K562 (cell line): ENCODE data around the gene PLPP1. TPM values are rescaled to one million over a fixed set of nuclear protein-coding genes. Genes with fewer than 3 reads are reported as not detected.

Experiments used
- ATAC-seq: fragments of 200-7000 bp; cut with Tn5 transposase; 3 replicates; pipeline ENCODE4 v1.9.1; 2020; ENCODE audit warnings: moderate library complexity
- BruUV-seq: library from RNA; stranded (reverse); fragments of 400-500 nt; replicated peaks from 2 replicates; lab custom pipeline; 2021; lab: Mats Ljungman, UMichigan
- CTCF ChIA-PET: fragments of 300-600 bp; formaldehyde crosslinking; extraction: SDS; loops from one replicate; lab custom pipeline; 2021; ENCODE audit warnings: low intra/inter-chr PET ratio; lab: Yijun Ruan, JAX
- POLR2A ChIA-PET: fragments of 300-600, 350-650 bp; sonication (Branson Sonifier 250); formaldehyde crosslinking; extraction: SDS; loops from one replicate; lab custom pipeline; 2021; ENCODE audit warnings: antibody characterized with exemption, inconsistent platforms; lab: Yijun Ruan, JAX
- DNase-seq, 4 experiments: peaks; one replicate each; pipeline versions ENCODE4 v3.0.0 to v3.0.0-alpha.2; 2011 to 2018; ENCODE audit warnings: low spot score in 3 of 4, mixed read lengths in 3 of 4; ENCODE audit errors: extremely low read depth in 1 of 4
- FAIRE-seq: peaks from 2 replicates; lab custom pipeline; 2011; peaks lifted over from hg19 to GRCh38; lab: Jason Lieb, UNC
- H2AFZ ChIP-seq: 2 replicates; pipeline ENCODE4 v1.6.0; 2011; ENCODE audit warnings: low read depth, low read length, control low read depth, inconsistent platforms
- H3K27ac ChIP-seq: fragments of 200-600 bp; 3 replicates; pipeline ENCODE4 v1.8.0; 2011; ENCODE audit warnings: low read depth, mild to moderate bottlenecking, control low read depth, inconsistent platforms, low read length, moderate library complexity, mixed read lengths; ENCODE audit errors: extremely low read depth
- H3K27me3 ChIP-seq, 2 experiments: fragments of 300-600 bp in 1 of 2; 2 replicates in 1 of 2; 3 replicates in 1 of 2; pipeline versions ENCODE4 v1.6.0 to v1.8.0; 2011; ENCODE audit warnings: inconsistent platforms in 2 of 2, low read length in 2 of 2, mild to moderate bottlenecking in 1 of 2, mixed read lengths in 1 of 2, moderate library complexity in 1 of 2; ENCODE audit not compliant: control insufficient read depth in 2 of 2, insufficient read depth in 2 of 2
- H3K36me3 ChIP-seq: fragments of 300-600 bp; 3 replicates; pipeline ENCODE4 v1.8.0; 2011; ENCODE audit warnings: mild to moderate bottlenecking, low read length, inconsistent platforms; ENCODE audit not compliant: control insufficient read depth, insufficient read depth
- H3K4me1 ChIP-seq, 2 experiments: fragments of 200-600 bp in 1 of 2; replicated peaks in 1 of 2; 2 replicates in 1 of 2; 3 replicates in 1 of 2; pipeline versions ENCODE4 v1.5.1 to v1.8.0; 2011; ENCODE audit warnings: inconsistent platforms in 2 of 2, low read length in 2 of 2, mild to moderate bottlenecking in 1 of 2, mixed read lengths in 1 of 2, moderate library complexity in 1 of 2; ENCODE audit not compliant: control insufficient read depth in 2 of 2, insufficient read depth in 2 of 2
- H3K4me2 ChIP-seq: 2 replicates; pipeline ENCODE4 v1.6.1; 2011; ENCODE audit warnings: low read length, control low read depth, inconsistent platforms, mixed read lengths; ENCODE audit not compliant: insufficient read depth
- H3K4me3 ChIP-seq: fragments of 200-600 bp; sonication (generic), shearing (Covaris generic); 2 replicates; pipeline ENCODE4 v1.5.1; 2016; ENCODE audit warnings: control low read depth, inconsistent platforms
- H3K79me2 ChIP-seq: fragments of 200-600 bp; 3 replicates; pipeline ENCODE4 v1.8.0; 2011; ENCODE audit warnings: low read length, inconsistent platforms; ENCODE audit not compliant: control insufficient read depth, insufficient read depth
- H3K9ac ChIP-seq, 2 experiments: 2 replicates each; pipeline versions ENCODE4 v1.6.0 to v1.6.1; 2011; ENCODE audit warnings: low read depth in 2 of 2, low read length in 2 of 2, control low read depth in 1 of 2, inconsistent platforms in 1 of 2, mild to moderate bottlenecking in 1 of 2, mixed read lengths in 1 of 2; ENCODE audit not compliant: insufficient read depth in 1 of 2
- H3K9me1 ChIP-seq: one replicate; pipeline ENCODE4 v1.6.0; 2011; ENCODE audit warnings: inconsistent platforms, mild to moderate bottlenecking, low read length, moderate library complexity; ENCODE audit not compliant: control insufficient read depth, insufficient read depth
- H3K9me3 ChIP-seq: replicated peaks from 2 replicates; pipeline ENCODE4 v1.5.1; 2011; ENCODE audit warnings: low read depth, low read length, inconsistent platforms; ENCODE audit not compliant: control insufficient read depth, insufficient read depth
- H4K20me1 ChIP-seq: replicated peaks from 2 replicates; pipeline ENCODE4 v1.6.1; 2011; ENCODE audit warnings: low read length, inconsistent platforms, mixed read lengths; ENCODE audit not compliant: control insufficient read depth, insufficient read depth
- ETS2 ChIP-seq: IDR thresholded peaks from 2 replicates; pipeline ENCODE4 v1.6.1; 2016; ENCODE audit warnings: borderline replicate concordance, missing genetic modification characterization, mild to moderate bottlenecking, moderate library complexity, missing compliant biosample characterization; ENCODE audit not compliant: poor library complexity, severe bottlenecking
- FOSL1 ChIP-seq: fragments of 200-800 bp; sonication (Bioruptor generic); conservative IDR thresholded peaks from 2 replicates; pipeline ENCODE4 v1.6.1; 2016; ENCODE audit warnings: missing genetic modification characterization, missing compliant biosample characterization
- HEY1 ChIP-seq: fragments of 250-450 bp; sonication (Bioruptor Pico); IDR thresholded peaks from 2 replicates; pipeline ENCODE4 v1.5.0; 2020; ENCODE audit warnings: mild to moderate bottlenecking, moderate library complexity, borderline replicate concordance
- HOXB6 ChIP-seq: fragments of 250-450 bp; sonication (Bioruptor Pico); IDR thresholded peaks from 2 replicates; pipeline ENCODE4 v1.5.1; 2022; ENCODE audit warnings: mild to moderate bottlenecking, borderline replicate concordance
- KAT2B ChIP-seq: IDR thresholded peaks from one replicate; pipeline ENCODE4 v1.6.1; 2012; ENCODE audit warnings: low read depth, mild to moderate bottlenecking, control low read depth, inconsistent platforms, low read length, moderate library complexity
- RAD51 ChIP-seq: fragments of 450-650 bp; IDR thresholded peaks from 2 replicates; pipeline ENCODE4 v1.7.1; 2016; ENCODE audit warnings: low read depth, mild to moderate bottlenecking, borderline replicate concordance
- SMAD2 ChIP-seq: fragments of 150-350 bp; IDR thresholded peaks from 2 replicates; pipeline ENCODE4 v1.6.1; 2014; ENCODE audit warnings: low read depth, mild to moderate bottlenecking, low read length
- TAF15 ChIP-seq: fragments of 200-400 bp; formaldehyde crosslinking; IDR thresholded peaks from 2 replicates; pipeline ENCODE4 v1.6.1; 2017; ENCODE audit warnings: mild to moderate bottlenecking, low read depth, low read length, moderate library complexity
- TAL1 ChIP-seq: fragments of 450-650 bp; IDR thresholded peaks from 2 replicates; pipeline ENCODE4 v1.6.1; 2016; ENCODE audit warnings: mild to moderate bottlenecking
- TBP ChIP-seq: optimal IDR thresholded peaks from 2 replicates; pipeline ENCODE3; 2011; ENCODE audit warnings: low read depth, low read length, improper control_type of control experiment
- ZBTB12 ChIP-seq: fragments of 250-450 bp; sonication (Bioruptor Pico); IDR thresholded peaks from 2 replicates; pipeline ENCODE4 v1.4.0; 2020
- ZBTB17 ChIP-seq: fragments of 450-650 bp; formaldehyde crosslinking; IDR thresholded peaks from 2 replicates; pipeline ENCODE4 v1.4.0; 2020; ENCODE audit warnings: mild to moderate bottlenecking
- ZFX ChIP-seq: sonication (generic); formaldehyde crosslinking; IDR thresholded peaks from 2 replicates; pipeline ENCODE4 v1.8.0; 2022; ENCODE audit warnings: mild to moderate bottlenecking, missing genetic modification reagents, moderate library complexity
- ZNF75A ChIP-seq: fragments of 450-650 bp; formaldehyde crosslinking; IDR thresholded peaks from 2 replicates; pipeline ENCODE4 v1.4.0; 2020; ENCODE audit warnings: mild to moderate bottlenecking
- WGBS: fragments of 100-300 bp; shearing (Covaris generic); methylation state at CpG from one replicate; pipeline ENCODE4 v1.1.6; 2016; ENCODE audit warnings: low coverage, mixed read lengths; ENCODE audit not compliant: insufficient coverage; ENCODE audit errors: missing lambda C conversion rate; 5-methylcytosine and 5-hydroxymethylcytosine counted together
- in situ Hi-C: fragments of 300-500 bp; cut with MboI; formaldehyde crosslinking; loops from 4 replicates; pipeline ENCODE4 v1.15.0; 2018; ENCODE audit warnings: inconsistent platforms, mixed read lengths
- intact Hi-C: fragments of 100-400 bp; cut with micrococcal nuclease; formaldehyde crosslinking; loops from 2 replicates; pipeline ENCODE4 v1.14.2; 2022
- polyA plus RNA-seq, 8 experiments: library from polyadenylated mRNA; depleted of rRNA in 4 of 8; stranded (reverse) in 5 of 8; unstranded in 3 of 8; fragments of >200 nt; fragmentation: Nextera tagmentation in 2 of 8; fragmentation: Illumina TruSeq in 1 of 8; extraction: Ambion mirVana in 2 of 8; extraction: Trizol in 1 of 8; gene quantifications; 2 replicates each; pipeline versions ENCODE4 v1.2.1 to v1.2.3, GENCODE V29; 2011 to 2014; ENCODE audit warnings: inconsistent platforms in 1 of 8, missing spikeins in 1 of 8
- total RNA-seq, 7 experiments: library from RNA; depleted of rRNA in 6 of 7; stranded (reverse); fragments of >200 nt in 6 of 7; fragmentation: Illumina TruSeq in 2 of 7; extraction: Trizol in 2 of 7; gene quantifications; 2 replicates each; pipeline versions ENCODE4 v1.2.1 to v1.2.3, GENCODE V29; 2011 to 2021; ENCODE audit warnings: low replicate concordance in 1 of 7
- TF ChIP-seq, protein P1 (sequence below), 2 experiments: fragments of 450-650 bp in 1 of 2; sonication (generic) in 1 of 2; formaldehyde crosslinking; conservative IDR thresholded peaks; 2 replicates each; pipeline versions ENCODE4 v1.4.0 to v1.8.1; 2020 to 2022; ENCODE audit warnings: mild to moderate bottlenecking in 1 of 2, missing genetic modification reagents in 1 of 2
- TF ChIP-seq, protein P2 (sequence below): IDR thresholded peaks from 3 replicates; pipeline ENCODE4 v1.6.1; 2011; ENCODE audit warnings: borderline replicate concordance, mild to moderate bottlenecking; ENCODE audit not compliant: insufficient read length, insufficient read depth

Gene PLPP1
- total and polyA plus RNA-seq, 9 of the 15 experiments (the other 6 are each of a cell fraction or from before 2014, with no cell fraction given) = 0.04 to 0.24 (median 0.04) TPM; not detected in 6

GRCh38 chr5:55572600-55572999 is 37.8 kb upstream of the PLPP1 start:
- Histone ChIP-seq H3K4me1 (no peaks in the 10 kb centered on the region; a peak in 1 of 5 replicates), H4K20me1 (no peaks in the 10 kb centered on the region), H3K9me1 (no peaks in the 10 kb centered on the region), H3K9ac (no peak overlapping the region), H3K4me2 (no peak overlapping the region), H3K4me3 (no peak overlapping the region), H3K36me3 (no peaks in the 10 kb centered on the region), H3K9me3 (no peaks in the 10 kb centered on the region), H3K27me3 (peaks cover 9 to 13% of the 10 kb centered on the region in 2 experiments; a peak in 3 of 5 replicates), H3K27ac (no peak overlapping the region), H3K79me2 (no peaks in the 10 kb centered on the region), H2AFZ (no peak overlapping the region)
- WGBS = 2% methylated on average over 4 of the region's 4 CpGs
- intact Hi-C loops = no loop called here
- no peak for ATAC-seq
- no TSS peak for BruUV-seq
- in situ Hi-C loops = no loop called here
- ChIA-PET CTCF (no interaction called here), POLR2A (no interaction called here)
- FAIRE-seq = no peak
- TF ChIP-seq RAD51 (no peak), FOSL1 (tag) (no peak), ETS2 (tag) (no peak), HEY1 (CRISPR knock-in tag) (no peak), ZNF75A (CRISPR knock-in tag) (no peak), TAL1 (no peak), TBP (no peak), KAT2B (no peak), ZBTB12 (CRISPR knock-in tag) (no peak), TAF15 (no peak), ZFX (no peak), ZBTB17 (CRISPR knock-in tag) (no peak), SMAD2 (no peak), HOXB6 (CRISPR knock-in tag) (no peak)
- TF ChIP-seq, protein P1, sequence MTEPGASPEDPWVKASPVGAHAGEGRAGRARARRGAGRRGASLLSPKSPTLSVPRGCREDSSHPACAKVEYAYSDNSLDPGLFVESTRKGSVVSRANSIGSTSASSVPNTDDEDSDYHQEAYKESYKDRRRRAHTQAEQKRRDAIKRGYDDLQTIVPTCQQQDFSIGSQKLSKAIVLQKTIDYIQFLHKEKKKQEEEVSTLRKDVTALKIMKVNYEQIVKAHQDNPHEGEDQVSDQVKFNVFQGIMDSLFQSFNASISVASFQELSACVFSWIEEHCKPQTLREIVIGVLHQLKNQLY (CRISPR knock-in tag; conservative IDR thresholded peaks at IDR 0.05) = no peak
- TF ChIP-seq, protein P2, sequence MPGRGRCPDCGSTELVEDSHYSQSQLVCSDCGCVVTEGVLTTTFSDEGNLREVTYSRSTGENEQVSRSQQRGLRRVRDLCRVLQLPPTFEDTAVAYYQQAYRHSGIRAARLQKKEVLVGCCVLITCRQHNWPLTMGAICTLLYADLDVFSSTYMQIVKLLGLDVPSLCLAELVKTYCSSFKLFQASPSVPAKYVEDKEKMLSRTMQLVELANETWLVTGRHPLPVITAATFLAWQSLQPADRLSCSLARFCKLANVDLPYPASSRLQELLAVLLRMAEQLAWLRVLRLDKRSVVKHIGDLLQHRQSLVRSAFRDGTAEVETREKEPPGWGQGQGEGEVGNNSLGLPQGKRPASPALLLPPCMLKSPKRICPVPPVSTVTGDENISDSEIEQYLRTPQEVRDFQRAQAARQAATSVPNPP = no peak
- DNase-seq = no peak
